SK-N-MC (cell line): ENCODE measurements around the gene JOSD1.

Source experiments
- DNase-seq: peaks from one replicate; pipeline ENCODE4 v3.0.0-alpha.2; 2011; ENCODE audit warnings: low read depth, low spot score
- H3K27ac ChIP-seq: fragments of 200-600 bp; sonication (generic); 2 replicates; pipeline ENCODE4 v1.5.1; 2016; ENCODE audit warnings: mixed run types
- H3K36me3 ChIP-seq: fragments of 200-600 bp; sonication (generic); 2 replicates; pipeline ENCODE4 v1.6.1; 2017; ENCODE audit warnings: antibody characterized with exemption, low read length, mixed read lengths; ENCODE audit not compliant: insufficient read depth
- H3K4me3 ChIP-seq: fragments of 200-600 bp; sonication (generic); 2 replicates; pipeline ENCODE4 v1.5.1; 2016
- H3K9ac ChIP-seq: fragments of 200-600 bp; sonication (generic); 2 replicates; pipeline ENCODE4 v1.8.0; 2017; ENCODE audit warnings: mixed run types, mixed read lengths; ENCODE audit not compliant: insufficient read length
- H3K9me3 ChIP-seq: fragments of 200-600 bp; sonication (generic); 2 replicates; pipeline ENCODE4 v1.6.1; 2017; ENCODE audit warnings: low read depth, mild to moderate bottlenecking, antibody characterized with exemption, low read length, moderate library complexity, mixed read lengths
- EZH2 ChIP-seq: fragments of 200-600 bp; sonication (generic); IDR thresholded peaks from one replicate; pipeline ENCODE4 v1.6.1; 2017; ENCODE audit warnings: antibody characterized with exemption
- FOXP2 ChIP-seq: optimal IDR thresholded peaks from 2 replicates; pipeline ENCODE3; 2011; ENCODE audit warnings: mild to moderate bottlenecking, moderate library complexity; ENCODE audit not compliant: insufficient read depth; ENCODE audit errors: extremely low read length, control extremely low read depth
- POLR2AphosphoS5 ChIP-seq: IDR thresholded peaks from 2 replicates; pipeline ENCODE4 v1.6.1; 2012; ENCODE audit warnings: mild to moderate bottlenecking, low read depth, low read length, borderline replicate concordance

JOSD1 gene

DNA sequence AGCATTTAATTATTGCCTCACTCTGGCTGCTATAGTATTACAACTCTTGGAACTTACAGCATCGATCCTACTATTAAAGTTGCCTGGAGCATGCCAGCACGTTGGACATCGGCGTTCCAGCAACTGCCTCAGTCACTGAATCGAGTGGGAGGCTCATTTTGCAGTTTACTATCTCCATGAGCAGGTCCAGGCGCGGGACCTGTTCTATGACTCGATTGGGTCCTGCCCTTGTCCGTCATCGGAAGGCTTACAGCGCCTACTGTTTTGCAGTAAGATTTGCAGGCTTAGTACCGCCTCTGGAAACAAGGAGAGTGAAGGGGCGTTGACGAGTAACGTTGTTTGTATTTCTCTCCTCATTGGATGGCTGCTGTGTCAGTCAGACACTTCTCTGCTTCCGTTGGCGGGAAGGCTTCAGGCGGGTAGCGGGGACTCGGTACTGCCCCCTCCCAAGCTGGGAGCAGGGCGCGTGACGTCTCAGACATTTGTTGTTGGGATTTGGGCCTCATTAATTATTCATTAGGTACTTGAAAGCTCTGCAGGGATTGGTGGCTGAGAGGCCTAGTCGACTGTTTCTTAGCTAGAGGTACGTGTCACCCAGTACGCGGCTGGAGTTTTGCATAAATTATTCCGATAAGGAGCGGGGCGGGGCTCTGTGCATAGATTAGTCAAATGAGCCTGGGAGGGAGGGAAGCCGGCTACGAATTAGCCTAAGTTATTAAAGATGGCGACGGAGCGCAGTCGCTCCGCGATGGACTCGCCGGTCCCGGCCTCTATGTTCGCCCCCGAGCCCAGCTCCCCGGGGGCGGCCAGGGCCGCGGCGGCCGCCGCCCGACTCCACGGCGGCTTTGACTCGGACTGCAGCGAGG lies 4.7 kb upstream of the JOSD1 start, which contains the start of gene GTPBP1:
GTPBP1 (plus strand) TSS at position 710 of the 866 bp plus-strand sequence; CDS start at position 722, 12 bp downstream.
- no peak for TF ChIP-seq EZH2
- TF ChIP-seq FOXP2: peak; percentile 96
- peak; percentile 71 for TF ChIP-seq POLR2AphosphoS5

DNA sequence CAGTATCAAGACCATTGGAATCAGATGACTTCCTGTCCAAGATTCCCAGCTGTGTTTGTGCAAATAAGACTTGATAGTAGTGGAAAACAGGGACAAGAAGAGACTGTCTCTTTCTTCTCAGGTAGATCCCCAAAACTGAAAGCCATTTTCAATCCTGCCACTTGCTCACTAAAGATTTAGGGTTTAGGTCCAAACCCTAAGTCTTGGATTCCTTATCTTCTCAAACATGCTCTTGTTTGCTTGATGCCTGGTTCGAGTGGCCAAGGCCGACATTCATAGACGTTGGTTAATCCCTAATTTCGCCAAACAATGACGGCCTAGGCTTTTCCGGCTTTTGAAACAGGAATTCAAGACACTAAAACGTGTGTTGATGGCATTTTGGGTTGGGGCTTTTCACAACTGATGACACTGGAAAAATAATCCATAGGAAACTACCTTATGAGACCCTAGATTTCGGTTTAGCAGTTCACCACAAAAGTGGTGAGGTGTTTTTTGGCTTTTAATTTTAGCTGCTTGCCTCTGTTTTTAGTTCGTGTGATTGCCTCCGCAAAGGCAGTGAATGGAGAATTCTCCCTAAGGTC lies 4.0 kb upstream of the JOSD1 start:
- H3K4me3 ChIP-seq: peak overlapping the region; percentile 80
- H3K36me3 ChIP-seq: peaks cover 6% of the 10 kb centered on the region; the same call in 1 of the 2 replicates
- TF ChIP-seq EZH2 (no peak), FOXP2 (no peak), POLR2AphosphoS5 (no peak)
- peak overlapping the region; percentile 83 for H3K27ac ChIP-seq
- peak overlapping the region; percentile 69 for H3K9ac ChIP-seq
- no peak for DNase-seq
- H3K9me3 ChIP-seq: no peaks in the 10 kb centered on the region

More for the DNA sequence above, 4.7 kb upstream of the JOSD1 start, which contains the start of gene GTPBP1:
- Histone ChIP-seq H3K27ac (peak within 1 kb of the TSS; percentile 83), H3K9ac (peak within 1 kb of the TSS; percentile 96), H3K9me3 (no peaks in the 10 kb centered on the region), H3K36me3 (peaks cover 14% of the 10 kb centered on the region; the same call in 1 of the 2 replicates), H3K4me3 (peak within 1 kb of the TSS; percentile 95)
- DNase-seq: peak; percentile 100

- H3K36me3 ChIP-seq: peaks cover 16% of the 10 kb centered on the region
- H3K9me3 ChIP-seq: no peaks in the 10 kb centered on the region
- TF ChIP-seq FOXP2 (no peak), EZH2 (no peak), POLR2AphosphoS5 (no peak)
- DNase-seq: no peak
- peak overlapping the region; percentile 97 for H3K9ac ChIP-seq
- H3K27ac ChIP-seq: peak overlapping the region; percentile 76
- H3K4me3 ChIP-seq: peak overlapping the region; percentile 98
Observed at GRCh38 chr22:38700270-38700788, 414 bp downstream of the JOSD1 start.

DNA sequence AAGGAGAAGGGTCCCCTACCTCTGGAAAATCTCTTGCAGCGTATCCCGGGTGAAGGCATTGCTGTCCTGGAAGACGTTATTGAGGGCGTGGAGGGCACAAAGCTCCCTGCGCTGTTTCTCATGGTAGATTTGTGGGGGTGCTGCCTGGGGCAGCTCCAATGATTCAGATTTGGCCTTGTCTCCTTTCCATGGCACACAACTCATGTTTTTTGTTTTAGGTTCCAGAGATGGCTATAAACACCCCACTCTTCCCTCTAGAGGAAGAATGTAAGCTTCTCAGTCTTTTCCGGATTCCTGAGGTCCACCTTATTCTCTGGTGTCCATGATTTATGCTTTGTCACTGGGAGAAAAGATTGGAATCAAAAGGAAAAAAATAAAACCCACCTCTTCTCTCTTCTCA lies 959 bp downstream of the JOSD1 start:
- Histone ChIP-seq H3K27ac (peak overlapping the region; percentile 76; the same call in 1 of the 2 replicates), H3K9ac (peak overlapping the region; percentile 97), H3K9me3 (no peaks in the 10 kb centered on the region), H3K4me3 (peak overlapping the region; percentile 98), H3K36me3 (peaks cover 16% of the 10 kb centered on the region)
- TF ChIP-seq EZH2 (no peak), FOXP2 (no peak), POLR2AphosphoS5 (no peak)
- DNase-seq: no peak

DNA sequence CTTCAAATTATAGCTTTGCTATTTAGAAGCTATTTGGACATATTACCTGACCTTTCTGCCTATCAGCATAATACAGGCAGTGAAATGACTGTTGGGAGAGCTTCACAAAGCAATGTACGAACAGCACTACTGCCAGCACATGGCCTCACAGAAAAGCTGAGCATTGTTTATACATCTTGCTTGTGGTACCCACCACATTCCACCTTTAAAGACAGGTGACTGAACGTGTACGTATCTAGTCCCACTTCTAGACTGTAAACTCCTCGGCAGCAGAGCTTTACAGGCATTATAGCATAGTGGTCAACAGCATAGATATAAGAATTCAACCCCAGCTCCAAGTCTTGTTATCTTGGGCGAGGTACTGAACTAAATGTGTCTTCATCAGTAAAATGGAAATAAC lies 1.6 kb downstream of the JOSD1 start:
- TF ChIP-seq POLR2AphosphoS5 (no peak), FOXP2 (no peak), EZH2 (no peak)
- H3K4me3 ChIP-seq: peak overlapping the region; percentile 98
- peaks cover 16% of the 10 kb centered on the region for H3K36me3 ChIP-seq
- H3K9me3 ChIP-seq: no peaks in the 10 kb centered on the region
- no peak overlapping the region for H3K27ac ChIP-seq
- no peak for DNase-seq
- H3K9ac ChIP-seq: peak overlapping the region; percentile 97

DNA sequence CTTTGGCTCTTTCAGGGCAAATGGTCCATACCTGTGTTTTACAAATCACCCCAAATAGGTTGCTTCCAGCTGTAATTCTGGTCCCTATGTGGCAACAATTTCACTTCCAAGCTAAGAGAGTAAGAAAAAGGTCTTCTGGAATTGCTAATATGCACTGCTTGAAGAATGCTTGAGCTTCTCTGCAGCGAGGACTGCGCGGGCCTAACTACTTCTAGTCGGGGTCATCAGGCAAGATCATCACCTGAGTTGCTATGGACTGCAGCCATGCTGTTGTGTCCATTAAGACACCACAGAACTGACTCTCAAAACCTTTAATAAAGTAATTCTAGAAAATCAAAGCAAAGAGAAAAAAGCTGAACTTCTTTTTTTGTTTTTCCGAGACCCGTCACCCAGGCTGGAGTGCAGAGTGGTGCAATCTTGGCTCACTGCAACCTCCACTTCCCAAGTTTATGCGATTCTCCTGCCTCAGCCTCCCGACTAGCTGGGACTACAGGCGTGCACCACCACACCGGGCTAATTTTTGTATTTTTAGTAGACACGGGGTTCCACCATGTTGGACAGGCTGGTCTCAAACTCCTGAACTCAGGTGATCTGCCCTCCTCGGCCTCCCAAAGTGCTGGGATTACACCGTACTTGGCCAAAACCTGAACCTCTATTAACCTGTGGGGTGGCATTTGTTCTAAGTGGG lies 2.2 kb downstream of the JOSD1 start:
- no peaks in the 10 kb centered on the region for H3K9me3 ChIP-seq
- H3K9ac ChIP-seq: no peak overlapping the region
- DNase-seq: no peak
- no peak for TF ChIP-seq FOXP2
- peaks cover 16% of the 10 kb centered on the region for H3K36me3 ChIP-seq
- H3K4me3 ChIP-seq: peak overlapping the region; percentile 98
- 0 out of 2 replicates have a peak overlapping the region, but pooled peaks have one; percentile 19 for H3K27ac ChIP-seq

GRCh38 chr22:38697425-38698089 lies 3.2 kb downstream of the JOSD1 start:
- TF ChIP-seq POLR2AphosphoS5: no peak
- TF ChIP-seq FOXP2: no peak
- TF ChIP-seq EZH2: no peak
- Histone ChIP-seq H3K27ac (peak overlapping the region; percentile 17; the same call in 1 of the 2 replicates), H3K9ac (no peak overlapping the region), H3K4me3 (peak overlapping the region; percentile 98), H3K36me3 (peaks cover 19% of the 10 kb centered on the region), H3K9me3 (no peaks in the 10 kb centered on the region)
- no peak for DNase-seq
